ENCODE measurements around the gene UBE3C. TPM values are rescaled to one million over a fixed set of nuclear protein-coding genes. Genes with fewer than 3 reads are reported as not detected.

The UBE3C gene
- total and polyA plus RNA-seq, 2 of the 13 experiments (the other 11 are each of a cell fraction or from before 2014, with no cell fraction given), result 27.0 to 48.2 TPM

- WGBS (ENCODE audit: low lambda C conversion rate), result 56% methylated on average over 7 of the region's 7 CpGs
- Histone ChIP-seq H4K20me1 (ENCODE audit: insufficient read depth, low read length) (no peaks in the 10 kb centered on the region), H3K9me3 (ENCODE audit: low read length) (no peaks in the 10 kb centered on the region), H3K4me3 (replicated peaks in 1 of 3; ENCODE audit: insufficient read depth in 1 of 3, low read depth in 2 of 3, low read length in 3 of 3) (no peak overlapping the region; a peak in 1 of 6 replicates), H3K36me3 (replicated peaks in 1 of 2; ENCODE audit: control insufficient read depth in 1 of 2, insufficient read depth in 2 of 2, low read length in 2 of 2) (no peaks in the 10 kb centered on the region), H3K79me2 (ENCODE audit: insufficient read depth, low read length) (no peaks in the 10 kb centered on the region), H3K27ac (ENCODE audit: extremely low read length, insufficient read depth, low read length) (no peak overlapping the region), H3K27me3 (ENCODE audit: control insufficient read depth in 1 of 2, insufficient read depth in 2 of 2, low read length in 2 of 2) (peaks cover 3 to 14% of the 10 kb centered on the region in 2 experiments; a peak in 4 of 5 replicates), H2AFZ (ENCODE audit: low read length) (no peak overlapping the region), H3K4me2 (ENCODE audit: low read depth, low read length) (peak overlapping the region; percentile 60), H3K9ac (ENCODE audit: insufficient read depth, low read depth, low read length) (0 out of 2 replicates have a peak overlapping the region, but pooled peaks have one; percentile 6), H3K4me1 (ENCODE audit: insufficient read depth, low read length) (peaks cover 25% of the 10 kb centered on the region)
- POLR2A ChIA-PET, result interaction anchor here (0.8 kb wide), 1 partner anchor 9 kb away, joined by 3 read pairs; no protein-coding TSS in a partner anchor
- in situ Hi-C loops (cut with HindIII; ENCODE audit: extremely low pct_ligation_motif_present, low pct_unique_long_range_greater_than_20kb) (no loop called here), intact Hi-C loops (cut with micrococcal nuclease; ENCODE audit: unreplicated experiment) (no loop called here)
- no TSS peak for BruUV-seq (replicated peaks)
- CTCF ChIA-PET (ENCODE audit: low intra/inter-chr PET ratio, low total read pairs), result no interaction called here
- FAIRE-seq (no peak), ATAC-seq (no peak), DNase-seq (ENCODE audit: low spot score) (no peak)
- no peak for TF ChIP-seq ZNF367 (CRISPR knock-in tag; IDR thresholded peaks at IDR 0.05; ENCODE audit: borderline replicate concordance)
- TF ChIP-seq, protein P1, sequence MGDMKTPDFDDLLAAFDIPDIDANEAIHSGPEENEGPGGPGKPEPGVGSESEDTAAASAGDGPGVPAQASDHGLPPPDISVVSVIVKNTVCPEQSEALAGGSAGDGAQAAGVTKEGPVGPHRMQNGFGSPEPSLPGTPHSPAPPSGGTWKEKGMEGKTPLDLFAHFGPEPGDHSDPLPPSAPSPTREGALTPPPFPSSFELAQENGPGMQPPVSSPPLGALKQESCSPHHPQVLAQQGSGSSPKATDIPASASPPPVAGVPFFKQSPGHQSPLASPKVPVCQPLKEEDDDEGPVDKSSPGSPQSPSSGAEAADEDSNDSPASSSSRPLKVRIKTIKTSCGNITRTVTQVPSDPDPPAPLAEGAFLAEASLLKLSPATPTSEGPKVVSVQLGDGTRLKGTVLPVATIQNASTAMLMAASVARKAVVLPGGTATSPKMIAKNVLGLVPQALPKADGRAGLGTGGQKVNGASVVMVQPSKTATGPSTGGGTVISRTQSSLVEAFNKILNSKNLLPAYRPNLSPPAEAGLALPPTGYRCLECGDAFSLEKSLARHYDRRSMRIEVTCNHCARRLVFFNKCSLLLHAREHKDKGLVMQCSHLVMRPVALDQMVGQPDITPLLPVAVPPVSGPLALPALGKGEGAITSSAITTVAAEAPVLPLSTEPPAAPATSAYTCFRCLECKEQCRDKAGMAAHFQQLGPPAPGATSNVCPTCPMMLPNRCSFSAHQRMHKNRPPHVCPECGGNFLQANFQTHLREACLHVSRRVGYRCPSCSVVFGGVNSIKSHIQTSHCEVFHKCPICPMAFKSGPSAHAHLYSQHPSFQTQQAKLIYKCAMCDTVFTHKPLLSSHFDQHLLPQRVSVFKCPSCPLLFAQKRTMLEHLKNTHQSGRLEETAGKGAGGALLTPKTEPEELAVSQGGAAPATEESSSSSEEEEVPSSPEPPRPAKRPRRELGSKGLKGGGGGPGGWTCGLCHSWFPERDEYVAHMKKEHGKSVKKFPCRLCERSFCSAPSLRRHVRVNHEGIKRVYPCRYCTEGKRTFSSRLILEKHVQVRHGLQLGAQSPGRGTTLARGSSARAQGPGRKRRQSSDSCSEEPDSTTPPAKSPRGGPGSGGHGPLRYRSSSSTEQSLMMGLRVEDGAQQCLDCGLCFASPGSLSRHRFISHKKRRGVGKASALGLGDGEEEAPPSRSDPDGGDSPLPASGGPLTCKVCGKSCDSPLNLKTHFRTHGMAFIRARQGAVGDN (CRISPR knock-in tag; IDR thresholded peaks at IDR 0.05), result peak; percentile 43; the same call in 1 of the 2 replicates
Measured at GRCh38 chr7:157310676-157311185, 172.0 kb downstream of the UBE3C start.

DNA sequence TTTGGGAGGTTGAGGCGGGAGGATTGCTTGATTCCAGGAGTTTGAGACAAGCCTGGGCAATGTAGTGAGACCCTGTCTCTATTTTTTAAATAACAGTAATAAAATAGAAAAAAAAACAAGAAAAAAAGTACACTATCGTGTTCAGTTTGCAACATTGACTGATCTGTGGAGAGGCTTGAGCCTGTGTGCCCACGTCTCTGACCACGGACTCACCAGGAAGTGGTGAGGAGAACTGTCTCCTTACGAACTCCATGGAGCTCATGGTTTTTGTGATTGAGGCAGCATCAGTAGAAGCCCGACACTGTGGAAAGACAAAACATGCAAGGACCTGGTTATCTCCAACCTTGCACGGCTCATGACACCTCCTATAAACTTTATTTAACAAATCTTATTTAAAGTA, 174.2 kb downstream of the UBE3C start:
- no peak for FAIRE-seq
- ChIA-PET POLR2A (no interaction called here), CTCF (ENCODE audit: low intra/inter-chr PET ratio, low total read pairs) (no interaction called here)
- H3K4me1 ChIP-seq (ENCODE audit: insufficient read depth, low read length), result peaks cover 43% of the 10 kb centered on the region
- intact Hi-C loops (cut with micrococcal nuclease; ENCODE audit: unreplicated experiment) (no loop called here), in situ Hi-C loops (cut with HindIII; ENCODE audit: extremely low pct_ligation_motif_present, low pct_unique_long_range_greater_than_20kb) (no loop called here)
- H3K27ac ChIP-seq (ENCODE audit: extremely low read length, insufficient read depth, low read length), result no peak overlapping the region
- H3K79me2 ChIP-seq (ENCODE audit: insufficient read depth, low read length), result no peaks in the 10 kb centered on the region
- BruUV-seq (replicated peaks), result no TSS peak
- H3K36me3 ChIP-seq (replicated peaks in 1 of 2; ENCODE audit: control insufficient read depth in 1 of 2, insufficient read depth in 2 of 2, low read length in 2 of 2), result no peaks in the 10 kb centered on the region
- WGBS (ENCODE audit: low lambda C conversion rate), result 70% methylated on average over 7 of the region's 7 CpGs
- peaks cover 1% of the 10 kb centered on the region in 2 experiments; a peak in 1 of 5 replicates for H3K27me3 ChIP-seq (ENCODE audit: control insufficient read depth in 1 of 2, insufficient read depth in 2 of 2, low read length in 2 of 2)
- H3K4me2 ChIP-seq (ENCODE audit: low read depth, low read length), result no peak overlapping the region
- H3K4me3 ChIP-seq (replicated peaks in 1 of 3; ENCODE audit: insufficient read depth in 1 of 3, low read depth in 2 of 3, low read length in 3 of 3), result no peak overlapping the region
- DNase-seq (ENCODE audit: low spot score), result no peak
- H3K9ac ChIP-seq (ENCODE audit: insufficient read depth, low read depth, low read length), result no peak overlapping the region
- no peaks in the 10 kb centered on the region for H4K20me1 ChIP-seq (ENCODE audit: insufficient read depth, low read length)
- no peaks in the 10 kb centered on the region for H3K9me3 ChIP-seq (ENCODE audit: low read length)
- no peak for ATAC-seq
- H2AFZ ChIP-seq (ENCODE audit: low read length), result no peak overlapping the region
- TF ChIP-seq TARDBP (CRISPR knock-in tag; IDR thresholded peaks at IDR 0.05) (no peak), ARID3A (IDR thresholded peaks at IDR 0.05; ENCODE audit: low read depth, low read length) (no peak), HDAC2 (CRISPR knock-in tag; IDR thresholded peaks at IDR 0.05) (no peak)
- TF ChIP-seq, protein P2, sequence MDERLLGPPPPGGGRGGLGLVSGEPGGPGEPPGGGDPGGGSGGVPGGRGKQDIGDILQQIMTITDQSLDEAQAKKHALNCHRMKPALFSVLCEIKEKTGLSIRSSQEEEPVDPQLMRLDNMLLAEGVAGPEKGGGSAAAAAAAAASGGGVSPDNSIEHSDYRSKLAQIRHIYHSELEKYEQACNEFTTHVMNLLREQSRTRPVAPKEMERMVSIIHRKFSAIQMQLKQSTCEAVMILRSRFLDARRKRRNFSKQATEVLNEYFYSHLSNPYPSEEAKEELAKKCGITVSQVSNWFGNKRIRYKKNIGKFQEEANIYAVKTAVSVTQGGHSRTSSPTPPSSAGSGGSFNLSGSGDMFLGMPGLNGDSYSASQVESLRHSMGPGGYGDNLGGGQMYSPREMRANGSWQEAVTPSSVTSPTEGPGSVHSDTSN (CRISPR knock-in tag; IDR thresholded peaks at IDR 0.05), result no peak
- TF ChIP-seq, protein P3, sequence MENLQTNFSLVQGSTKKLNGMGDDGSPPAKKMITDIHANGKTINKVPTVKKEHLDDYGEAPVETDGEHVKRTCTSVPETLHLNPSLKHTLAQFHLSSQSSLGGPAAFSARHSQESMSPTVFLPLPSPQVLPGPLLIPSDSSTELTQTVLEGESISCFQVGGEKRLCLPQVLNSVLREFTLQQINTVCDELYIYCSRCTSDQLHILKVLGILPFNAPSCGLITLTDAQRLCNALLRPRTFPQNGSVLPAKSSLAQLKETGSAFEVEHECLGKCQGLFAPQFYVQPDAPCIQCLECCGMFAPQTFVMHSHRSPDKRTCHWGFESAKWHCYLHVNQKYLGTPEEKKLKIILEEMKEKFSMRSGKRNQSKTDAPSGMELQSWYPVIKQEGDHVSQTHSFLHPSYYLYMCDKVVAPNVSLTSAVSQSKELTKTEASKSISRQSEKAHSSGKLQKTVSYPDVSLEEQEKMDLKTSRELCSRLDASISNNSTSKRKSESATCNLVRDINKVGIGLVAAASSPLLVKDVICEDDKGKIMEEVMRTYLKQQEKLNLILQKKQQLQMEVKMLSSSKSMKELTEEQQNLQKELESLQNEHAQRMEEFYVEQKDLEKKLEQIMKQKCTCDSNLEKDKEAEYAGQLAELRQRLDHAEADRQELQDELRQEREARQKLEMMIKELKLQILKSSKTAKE (CRISPR knock-in tag; IDR thresholded peaks at IDR 0.05; ENCODE audit: borderline replicate concordance), result no peak

Data from HepG2 (cell line).